Prostate gland (tissue), 2 donors: ENCODE data around the gene LTBP3.

ENCODE experiments used
- POLR2A ChIP-seq: fragments of 450-650 bp; IDR thresholded peaks from one replicate; pipeline ENCODE4 v1.6.1; 2016; ENCODE audit warnings: antibody characterized with exemption, mild to moderate bottlenecking
- POLR2AphosphoS5 ChIP-seq: sonication (generic); formaldehyde crosslinking; IDR thresholded peaks from one replicate; pipeline ENCODE4 v1.6.1; 2017; ENCODE audit warnings: antibody characterized with exemption
- TF ChIP-seq, protein P1 (sequence below), 4 experiments: fragments of 200-600 bp in 2 of 4; fragments of 450-650 bp in 2 of 4; sonication (generic) in 2 of 4; IDR thresholded peaks; 1 replicate in 3 of 4; 2 replicates in 1 of 4; pipeline ENCODE4 v1.5.1; 2016 to 2019; ENCODE audit warnings: antibody characterized with exemption in 4 of 4, mild to moderate bottlenecking in 2 of 4, moderate library complexity in 2 of 4

DNA sequence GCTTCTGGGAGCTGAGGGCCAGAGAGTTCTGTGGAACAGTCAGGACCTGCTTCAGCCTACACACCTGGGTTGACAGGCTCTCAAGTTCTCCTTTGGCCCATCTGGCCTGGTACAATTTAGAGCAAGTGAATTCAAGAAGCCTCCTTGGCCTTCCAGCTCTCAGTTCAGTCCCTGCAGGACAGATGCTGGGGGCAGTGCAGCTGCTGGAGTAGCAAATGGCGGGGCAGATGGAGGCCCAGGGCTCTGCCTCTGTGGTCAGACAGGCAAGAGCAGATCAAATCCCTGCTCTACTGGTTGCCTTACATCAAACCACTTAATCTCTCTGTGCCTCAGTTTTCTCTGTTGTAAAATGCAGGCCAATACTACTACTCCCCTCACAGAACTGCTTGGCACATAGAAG, 46.1 kb upstream of the LTBP3 start:
- TF ChIP-seq, protein P1, sequence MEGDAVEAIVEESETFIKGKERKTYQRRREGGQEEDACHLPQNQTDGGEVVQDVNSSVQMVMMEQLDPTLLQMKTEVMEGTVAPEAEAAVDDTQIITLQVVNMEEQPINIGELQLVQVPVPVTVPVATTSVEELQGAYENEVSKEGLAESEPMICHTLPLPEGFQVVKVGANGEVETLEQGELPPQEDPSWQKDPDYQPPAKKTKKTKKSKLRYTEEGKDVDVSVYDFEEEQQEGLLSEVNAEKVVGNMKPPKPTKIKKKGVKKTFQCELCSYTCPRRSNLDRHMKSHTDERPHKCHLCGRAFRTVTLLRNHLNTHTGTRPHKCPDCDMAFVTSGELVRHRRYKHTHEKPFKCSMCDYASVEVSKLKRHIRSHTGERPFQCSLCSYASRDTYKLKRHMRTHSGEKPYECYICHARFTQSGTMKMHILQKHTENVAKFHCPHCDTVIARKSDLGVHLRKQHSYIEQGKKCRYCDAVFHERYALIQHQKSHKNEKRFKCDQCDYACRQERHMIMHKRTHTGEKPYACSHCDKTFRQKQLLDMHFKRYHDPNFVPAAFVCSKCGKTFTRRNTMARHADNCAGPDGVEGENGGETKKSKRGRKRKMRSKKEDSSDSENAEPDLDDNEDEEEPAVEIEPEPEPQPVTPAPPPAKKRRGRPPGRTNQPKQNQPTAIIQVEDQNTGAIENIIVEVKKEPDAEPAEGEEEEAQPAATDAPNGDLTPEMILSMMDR (IDR thresholded peaks at IDR 0.05) = no peak
- TF ChIP-seq POLR2AphosphoS5 = no peak
- TF ChIP-seq POLR2A = no peak
